MCF 10A (cell line): ENCODE data around the gene NENF. TPM values are rescaled to one million over a fixed set of nuclear protein-coding genes. Genes with fewer than 3 reads are reported as not detected.
A peak's percentile ranks its signal among the peaks of the same experiment; 100 is the strongest.

Experiments used
- BruUV-seq: library from RNA; stranded (reverse); fragments of 400-500 nt; replicated peaks from 2 replicates; lab custom pipeline; 2021; lab: Mats Ljungman, UMichigan
- CTCF ChIA-PET: fragments of 300-600 bp; sonication (Branson Sonifier 250); formaldehyde crosslinking; extraction: SDS; loops from one replicate; lab custom pipeline; 2021; ENCODE audit warnings: antibody characterized with exemption, inconsistent platforms; lab: Yijun Ruan, JAX
- POLR2A ChIA-PET: fragments of 300-600, 350-650 bp; sonication (Branson Sonifier 250); formaldehyde crosslinking; extraction: SDS; loops from one replicate; lab custom pipeline; 2020; ENCODE audit warnings: antibody characterized with exemption, inconsistent platforms; lab: Yijun Ruan, JAX
- DNase-seq: peaks from one replicate; pipeline ENCODE4 v3.0.0-alpha.2; 2018; ENCODE audit not compliant: unreplicated experiment
- H3K27ac Mint-ChIP-seq: one replicate; pipeline ENCODE4 v1.8.0; 2022; ENCODE audit warnings: mild to moderate bottlenecking, low read depth, mixed read lengths; ENCODE audit not compliant: unreplicated experiment
- H3K27me3 Mint-ChIP-seq: one replicate; pipeline ENCODE4 v1.8.0; 2022; ENCODE audit warnings: mixed read lengths; ENCODE audit not compliant: insufficient read depth, unreplicated experiment
- H3K36me3 Mint-ChIP-seq: one replicate; pipeline ENCODE4 v1.8.0; 2022; ENCODE audit warnings: mild to moderate bottlenecking, moderate library complexity, mixed read lengths; ENCODE audit not compliant: insufficient read depth, unreplicated experiment
- H3K4me1 Mint-ChIP-seq: one replicate; pipeline ENCODE4 v1.8.0; 2022; ENCODE audit warnings: mixed read lengths; ENCODE audit not compliant: insufficient read depth, unreplicated experiment
- H3K4me3 Mint-ChIP-seq: one replicate; pipeline ENCODE4 v1.8.0; 2022; ENCODE audit warnings: mild to moderate bottlenecking, moderate library complexity, mixed read lengths; ENCODE audit not compliant: unreplicated experiment
- H3K9me3 Mint-ChIP-seq: one replicate; pipeline ENCODE4 v1.8.0; 2022; ENCODE audit warnings: mixed read lengths; ENCODE audit not compliant: unreplicated experiment
- CTCF ChIP-seq: fragments of 200-600 bp; IDR thresholded peaks from one replicate; pipeline ENCODE4 v1.8.0; 2022; ENCODE audit warnings: antibody characterized with exemption, mild to moderate bottlenecking; ENCODE audit not compliant: unreplicated experiment
- intact Hi-C: fragments of 100-400 bp; cut with micrococcal nuclease; formaldehyde crosslinking; loops from 2 replicates; pipeline ENCODE4 v1.14.1; 2022
- total RNA-seq: library from RNA; stranded (reverse); gene quantifications from 2 replicates; pipeline ENCODE4 v1.2.3, GENCODE V29; 2022

Gene NENF
- total RNA-seq, 1 experiment from 2014 or later, result 110 TPM

GRCh38 chr1:212455401-212455800 is 22.7 kb downstream of the NENF start:
- intact Hi-C loops, result loop anchor here (5.0 kb wide), 1 partner anchor 758 kb away; no protein-coding TSS in a partner anchor
- Mint-ChIP-seq H3K27me3 (no peaks in the 10 kb centered on the region), H3K27ac (no peak overlapping the region), H3K4me3 (no peak overlapping the region), H3K4me1 (no peaks in the 10 kb centered on the region), H3K9me3 (no peaks in the 10 kb centered on the region), H3K36me3 (no peaks in the 10 kb centered on the region)
- POLR2A ChIA-PET, result interaction anchor here (0.5 to 2.9 kb wide), 24 partner anchors 14 to 774 kb away, joined by 3 to 18 read pairs (median 4); partner anchors contain the start of genes ATF3, DTL, INTS7 and NSL1
- no peak for DNase-seq
- CTCF ChIA-PET, result interaction anchor here (0.5 to 15.8 kb wide), 142 partner anchors 8 to 1862 kb away, joined by 3 to 481 read pairs (median 7); partner anchors contain the start of genes DTL, INTS7, NEK2 and NENF
- no TSS peak for BruUV-seq
- no peak for TF ChIP-seq CTCF

GRCh38 chr1:212455803-212456528 is 23.2 kb downstream of the NENF start:
- TF ChIP-seq CTCF, result peak; percentile 100
- Mint-ChIP-seq H3K9me3 (no peaks in the 10 kb centered on the region), H3K4me3 (no peak overlapping the region), H3K27ac (no peak overlapping the region), H3K27me3 (no peaks in the 10 kb centered on the region), H3K4me1 (no peaks in the 10 kb centered on the region), H3K36me3 (no peaks in the 10 kb centered on the region)
- CTCF ChIA-PET, result interaction anchor here (0.5 to 15.8 kb wide), 181 partner anchors 9 to 1861 kb away, joined by 3 to 481 read pairs (median 5); partner anchors contain the start of genes DTL, INTS7, NEK2 and NENF
- BruUV-seq, result no TSS peak
- POLR2A ChIA-PET, result interaction anchor here (0.5 to 2.9 kb wide), 26 partner anchors 14 to 775 kb away, joined by 3 to 18 read pairs (median 4); partner anchors contain the start of genes ATF3, DTL, INTS7 and NSL1
- intact Hi-C loops, result loop anchor here (1.0 to 5.0 kb wide), 9 partner anchors 88 to 776 kb away; partner anchors contain the start of genes DTL and INTS7
- peak; percentile 88 for DNase-seq

GRCh38 chr1:212457740-212458338 is 25.1 kb downstream of the NENF start:
- H3K36me3 Mint-ChIP-seq, result no peaks in the 10 kb centered on the region
- peak; percentile 92 for TF ChIP-seq CTCF
- no peak overlapping the region for H3K4me3 Mint-ChIP-seq
- POLR2A ChIA-PET, result interaction anchor here (0.6 to 2.9 kb wide), 4 partner anchors 21 to 536 kb away, joined by 3 to 13 read pairs (median 3); partner anchors contain the start of genes DTL and INTS7
- H3K9me3 Mint-ChIP-seq, result no peaks in the 10 kb centered on the region
- intact Hi-C loops, result loop anchor here (1.0 to 5.0 kb wide), 2 partner anchors 537 to 761 kb away; no protein-coding TSS in a partner anchor
- H3K27ac Mint-ChIP-seq, result no peak overlapping the region
- peak; percentile 79 for DNase-seq
- H3K4me1 Mint-ChIP-seq, result no peaks in the 10 kb centered on the region
- no peaks in the 10 kb centered on the region for H3K27me3 Mint-ChIP-seq
- CTCF ChIA-PET, result interaction anchor here (0.6 to 15.8 kb wide), 65 partner anchors 8 to 806 kb away, joined by 3 to 481 read pairs (median 6); partner anchors contain the start of genes DTL, INTS7, NENF and NSL1
- no TSS peak for BruUV-seq
